HG03354 (cell line): ENCODE measurements around the gene SRGAP2.
"Not testable (repeated sequence)": the region's sequence is repeated elsewhere in the genome, so short reads cannot be mapped to it uniquely, and the experiment has no call there.

Source experiments
- ATAC-seq: cut with Tn5 transposase; IDR thresholded peaks from one replicate; pipeline ENCODE4 v1.9.1; 2021; ENCODE audit warnings: mild to moderate bottlenecking; ENCODE audit not compliant: unreplicated experiment, poor library complexity, severe bottlenecking

Gene SRGAP2

GRCh38 chr1:206203364-206204158 lies at the start of gene SRGAP2:
TSS of gene SRGAP2 (plus strand) at chr1:206203541. CDS start at chr1:206205971, 2,430 bp downstream.
- peak; percentile 7 for ATAC-seq

DNA sequence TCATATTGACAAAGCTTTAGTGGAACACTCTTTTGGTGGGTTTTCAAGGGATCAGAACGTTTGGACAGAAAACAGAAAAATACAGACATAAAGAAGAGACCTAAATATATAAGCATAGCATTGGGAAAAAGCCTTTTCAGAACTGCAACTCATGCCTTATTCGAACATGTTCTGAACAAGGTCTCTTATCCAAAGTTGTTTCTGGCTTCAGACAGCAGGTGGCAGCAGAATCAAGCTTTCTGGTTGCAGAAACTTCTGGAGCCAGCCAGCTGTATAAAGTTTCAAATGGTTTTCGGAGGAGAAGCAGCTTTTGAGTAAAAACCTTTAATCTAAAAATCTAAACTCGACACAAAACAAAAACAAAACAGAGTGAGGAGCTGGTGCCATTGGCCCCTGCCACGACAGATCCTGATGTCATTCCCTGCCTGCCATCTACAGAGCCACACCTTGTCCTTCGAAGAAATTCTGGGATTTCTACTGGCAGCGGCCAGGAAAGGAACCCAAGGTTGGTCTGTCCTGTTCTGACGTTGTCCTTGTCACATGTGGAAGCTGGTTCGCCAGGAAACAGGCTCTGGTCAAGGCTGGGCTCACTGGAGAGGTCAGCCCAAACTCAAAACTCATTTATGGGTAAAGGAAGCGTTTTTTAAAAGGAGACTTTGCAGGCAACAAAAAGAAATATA lies 35.9 kb upstream of the SRGAP2 start:
- peak; percentile 72 for ATAC-seq

DNA sequence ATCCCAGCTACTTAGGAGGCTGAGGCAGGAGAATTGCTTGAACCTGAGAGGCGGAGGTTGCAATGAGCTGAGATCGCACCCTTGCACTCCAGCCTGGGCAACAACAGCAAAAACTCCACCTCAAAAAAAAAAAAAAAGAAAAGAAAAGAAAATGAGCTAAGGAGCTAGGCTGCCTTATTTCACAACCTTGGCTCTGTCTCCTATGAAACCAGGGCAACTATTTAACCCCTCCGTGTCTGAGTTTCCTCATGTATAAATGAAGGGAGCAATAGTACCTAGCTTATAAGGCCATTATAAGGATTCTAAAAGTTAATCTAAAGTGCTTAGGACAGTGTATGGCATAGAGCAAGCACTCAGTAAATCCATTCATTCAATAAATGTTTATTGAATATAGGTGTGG lies 33.5 kb upstream of the SRGAP2 start:
- ATAC-seq = not testable (repeated sequence)

- ATAC-seq = not testable (repeated sequence)
These were observed 30.1 kb upstream of the SRGAP2 start for GRCh38 chr1:206173110-206173719.

- ATAC-seq = not testable (repeated sequence)
These were observed 29.0 kb upstream of the SRGAP2 start for GRCh38 chr1:206174182-206174868.

GRCh38 chr1:206175459-206176113 lies 27.8 kb upstream of the SRGAP2 start:
- ATAC-seq = not testable (repeated sequence)

- not testable (repeated sequence) for ATAC-seq
These were observed 27.2 kb upstream of the SRGAP2 start for GRCh38 chr1:206176114-206176502.

DNA sequence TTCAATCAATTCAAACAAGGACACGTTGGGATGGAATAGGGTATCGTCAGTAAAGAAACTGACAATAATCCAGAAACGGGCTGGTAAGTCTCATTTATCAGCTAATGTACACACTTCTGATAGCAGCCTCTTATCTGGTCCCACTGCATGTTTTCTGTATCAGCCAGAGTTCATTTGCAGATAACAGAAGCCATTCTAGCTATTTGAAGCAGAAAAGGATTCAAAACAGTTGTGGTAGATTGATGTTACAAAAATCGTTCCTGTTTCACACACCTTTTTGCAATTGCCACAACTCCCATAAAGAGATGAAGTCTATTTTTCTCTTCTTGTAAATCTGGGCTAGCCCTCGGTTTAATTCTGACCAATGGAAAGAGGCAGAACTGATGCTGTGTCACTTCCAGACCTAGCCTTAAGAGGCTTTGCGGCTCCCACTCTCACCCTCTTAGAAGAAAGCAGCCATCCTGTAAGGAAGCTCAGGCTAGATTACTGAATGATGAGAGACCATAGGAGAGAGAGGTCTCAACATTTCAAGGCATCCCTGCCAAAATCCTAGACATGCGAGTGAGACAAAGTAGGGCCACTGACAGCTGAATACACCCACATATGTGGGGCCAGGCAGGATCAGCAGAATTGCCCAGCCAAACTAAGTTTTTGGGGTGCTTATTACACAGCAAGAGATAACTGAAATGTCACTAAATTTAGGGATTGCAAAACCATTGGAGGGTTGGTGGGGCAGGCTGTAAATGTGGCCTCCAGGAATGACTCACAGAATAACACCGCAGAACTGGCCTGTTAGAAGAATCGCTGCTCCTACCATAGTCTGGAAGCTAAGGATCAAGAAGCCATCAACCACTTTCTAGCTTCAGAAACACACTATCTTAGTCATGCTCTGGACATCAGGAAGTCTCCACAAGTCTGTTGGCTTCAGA lies 25.0 kb upstream of the SRGAP2 start:
- not testable (repeated sequence) for ATAC-seq

GRCh38 chr1:206179666-206180065 lies 23.7 kb upstream of the SRGAP2 start:
- ATAC-seq = not testable (repeated sequence)

DNA sequence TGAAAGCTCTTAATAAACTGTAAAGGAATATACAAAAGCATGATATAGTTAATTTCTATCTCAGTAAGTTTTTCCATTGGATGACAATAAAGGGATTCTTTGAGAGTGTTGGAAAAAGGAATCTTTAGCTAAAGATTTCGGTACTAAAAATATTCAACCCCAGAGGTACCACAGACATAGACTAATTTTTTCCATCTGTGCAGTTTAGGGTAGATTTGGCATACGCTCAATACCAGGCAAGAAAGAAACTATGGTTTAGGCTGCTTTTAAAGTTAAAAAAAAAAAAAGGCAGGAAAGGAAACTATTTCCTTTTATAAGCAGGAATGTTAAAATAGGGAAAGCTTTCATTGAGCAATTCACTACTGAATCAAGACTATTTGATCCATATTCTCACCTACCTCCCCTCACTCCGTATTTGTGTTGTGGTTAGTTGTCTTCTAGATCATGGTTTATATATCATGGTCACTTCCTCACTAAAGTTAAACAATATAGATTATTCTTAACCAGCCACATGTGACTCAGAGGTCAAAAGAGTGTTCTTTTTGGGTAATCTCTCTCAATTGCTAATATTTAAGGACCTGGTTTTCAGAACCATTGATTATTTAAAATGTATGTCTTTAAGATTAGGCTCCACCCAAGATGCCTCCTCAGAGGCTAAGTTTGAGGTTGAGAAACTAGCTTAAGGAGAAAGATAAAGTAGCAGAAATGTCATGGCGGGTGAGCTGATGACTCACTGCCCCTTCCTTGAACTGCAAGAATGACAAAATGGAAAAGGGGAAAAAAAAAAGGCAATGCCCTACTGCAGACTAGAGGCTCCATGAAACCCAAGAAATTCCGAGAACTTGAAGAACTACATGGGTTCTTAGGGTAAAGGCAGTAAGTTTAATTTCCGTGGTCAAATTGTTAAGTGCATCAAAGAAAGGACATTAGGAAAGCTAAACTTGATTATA lies 20.7 kb upstream of the SRGAP2 start:
- not testable (repeated sequence) for ATAC-seq

GRCh38 chr1:206183788-206184187 lies 19.6 kb upstream of the SRGAP2 start:
- ATAC-seq = not testable (repeated sequence)

DNA sequence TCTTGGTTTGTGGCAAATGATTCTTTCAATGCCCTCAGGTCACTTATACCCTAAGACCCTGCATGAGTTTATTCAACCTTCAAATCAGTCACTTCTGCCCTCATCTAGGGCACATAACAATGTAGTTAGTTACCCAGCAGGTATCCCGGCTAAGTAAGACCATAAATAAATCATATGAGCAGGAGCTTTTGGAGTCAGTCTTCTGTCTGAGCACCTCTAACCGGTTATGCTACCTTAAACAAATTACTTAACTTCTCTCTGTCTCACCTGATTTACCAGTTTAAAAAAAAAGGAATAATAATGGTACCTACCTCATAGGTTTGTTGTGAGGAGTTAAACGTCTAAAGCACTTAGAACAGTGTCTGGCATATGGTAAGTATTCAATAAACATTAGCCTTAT lies 17.6 kb upstream of the SRGAP2 start:
- not testable (repeated sequence) for ATAC-seq

- not testable (repeated sequence) for ATAC-seq
These were observed 16.5 kb upstream of the SRGAP2 start for GRCh38 chr1:206186826-206187225.

DNA sequence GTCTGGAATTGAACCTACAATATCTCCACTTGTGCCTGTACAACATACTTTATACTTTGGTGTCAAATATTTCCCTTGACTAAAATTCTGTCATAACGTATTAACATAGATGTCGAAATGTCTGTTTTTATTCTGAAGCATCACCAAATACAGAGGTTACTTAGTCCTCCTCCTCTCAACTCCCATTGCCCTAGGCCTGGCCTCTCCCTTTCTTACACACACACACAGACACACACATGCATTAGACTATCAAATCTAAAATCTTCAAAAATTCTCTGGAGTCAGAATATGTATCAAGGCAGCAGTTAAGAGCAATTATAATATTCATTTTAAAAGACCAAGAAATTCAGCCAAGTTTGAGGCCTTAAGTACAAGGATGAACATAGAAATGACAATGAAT lies 8.2 kb upstream of the SRGAP2 start:
- ATAC-seq = not testable (repeated sequence)

DNA sequence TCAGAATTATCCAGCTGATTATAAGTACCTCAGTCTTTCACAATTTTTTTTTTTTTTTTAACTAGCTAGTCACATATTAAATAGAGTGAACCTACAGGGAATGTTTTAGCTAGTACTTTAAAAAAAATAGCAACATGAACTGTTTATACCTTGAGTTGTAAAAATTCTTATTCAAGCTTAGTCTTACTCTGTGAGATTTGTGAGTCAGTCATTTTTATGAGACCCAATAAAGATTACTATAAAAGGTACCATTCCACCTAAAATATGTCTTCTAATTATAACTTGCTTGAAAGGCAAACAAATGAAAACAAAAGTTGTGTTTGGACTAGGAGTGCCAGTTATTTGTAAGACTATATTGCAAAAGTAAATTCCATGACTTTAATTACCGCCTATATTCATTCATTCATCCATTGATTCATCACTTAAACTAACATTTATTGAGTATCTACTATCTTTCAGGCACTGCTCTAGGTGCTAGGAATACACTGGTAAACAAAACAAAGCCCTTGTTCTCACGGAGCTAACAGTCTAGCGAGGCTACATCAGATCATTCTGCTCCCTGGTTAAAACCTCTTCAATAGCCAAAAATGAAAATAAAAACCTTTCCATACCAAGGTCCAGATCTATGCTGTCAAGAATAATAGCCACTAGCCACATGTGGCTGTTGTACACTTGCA lies 6.5 kb upstream of the SRGAP2 start:
- not testable (repeated sequence) for ATAC-seq

- peak; percentile 84 for ATAC-seq
These were observed 465 bp upstream of the SRGAP2 start, which contains the start of gene FAM72A for GRCh38 chr1:206202789-206203363. TSS of gene FAM72A (minus strand) at chr1:206202839. CDS start at chr1:206202025, 814 bp downstream.
